K562 (cell line): Measurements from ENCODE around the gene HKDC1. TPM values are rescaled to one million over a fixed set of nuclear protein-coding genes. Genes with fewer than 3 reads are reported as not detected.

Experiments
- EHMT2 ChIP-seq: fragments of 450-650 bp; IDR thresholded peaks from 2 replicates; pipeline ENCODE4 v1.6.1; 2018; ENCODE audit warnings: antibody characterized with exemption
- KLF16 ChIP-seq: IDR thresholded peaks from 2 replicates; pipeline ENCODE4 v1.6.1; 2016; ENCODE audit warnings: antibody characterized with exemption
- NEUROD1 ChIP-seq: fragments of 150-350 bp; IDR thresholded peaks from 2 replicates; pipeline ENCODE4 v1.6.1; 2014; ENCODE audit warnings: borderline replicate concordance, low read length, low read depth; ENCODE audit not compliant: partially characterized antibody
- POLR2B ChIP-seq: fragments of 450-650 bp; IDR thresholded peaks from 2 replicates; pipeline ENCODE4 v1.6.1; 2018; ENCODE audit warnings: low read depth; ENCODE audit not compliant: partially characterized antibody
- POLR2H ChIP-seq: IDR thresholded peaks from 2 replicates; pipeline ENCODE4 v1.6.1; 2016; ENCODE audit warnings: missing genetic modification characterization, low read depth, mild to moderate bottlenecking, control low read depth, missing compliant biosample characterization, moderate library complexity
- YY1 ChIP-seq, 3 experiments: IDR thresholded peaks; 2 replicates each; pipeline ENCODE4 v1.6.1; 2011; ENCODE audit warnings: low read length in 2 of 3, mild to moderate bottlenecking in 2 of 3, moderate library complexity in 2 of 3, borderline replicate concordance in 1 of 3, control low read depth in 1 of 3, low read depth in 1 of 3; ENCODE audit not compliant: insufficient read depth in 3 of 3, insufficient replicate concordance in 2 of 3, control insufficient read depth in 1 of 3, insufficient read length in 1 of 3; ENCODE audit errors: extremely low read depth in 1 of 3
- ZC3H8 ChIP-seq: fragments of 450-650 bp; IDR thresholded peaks from 2 replicates; pipeline ENCODE4 v1.6.1; 2017
- ZNF165 ChIP-seq: fragments of 250-450 bp; sonication (Bioruptor Pico); IDR thresholded peaks from 2 replicates; pipeline ENCODE4 v1.4.0; 2020; ENCODE audit warnings: borderline replicate concordance
- ZNF3 ChIP-seq: fragments of 250-450 bp; sonication (Bioruptor Pico); IDR thresholded peaks from 2 replicates; pipeline ENCODE4 v1.5.0; 2021; ENCODE audit warnings: mild to moderate bottlenecking, moderate library complexity
- ZNF644 ChIP-seq: fragments of 200-800 bp; sonication (Bioruptor generic); IDR thresholded peaks from 2 replicates; pipeline ENCODE4 v1.6.1; 2016; ENCODE audit warnings: low read depth, missing genetic modification characterization, missing compliant biosample characterization
- polyA plus RNA-seq, 8 experiments: library from polyadenylated mRNA; depleted of rRNA in 4 of 8; stranded (reverse) in 5 of 8; unstranded in 3 of 8; fragments of >200 nt; fragmentation: Nextera tagmentation in 2 of 8; fragmentation: Illumina TruSeq in 1 of 8; extraction: Ambion mirVana in 2 of 8; extraction: Trizol in 1 of 8; gene quantifications; 2 replicates each; pipeline versions ENCODE4 v1.2.1 to v1.2.3, GENCODE V29; 2011 to 2014; ENCODE audit warnings: inconsistent platforms in 1 of 8, missing spikeins in 1 of 8
- total RNA-seq, 7 experiments: library from RNA; depleted of rRNA in 6 of 7; stranded (reverse); fragments of >200 nt in 6 of 7; fragmentation: Illumina TruSeq in 2 of 7; extraction: Trizol in 2 of 7; gene quantifications; 2 replicates each; pipeline versions ENCODE4 v1.2.1 to v1.2.3, GENCODE V29; 2011 to 2021; ENCODE audit warnings: low replicate concordance in 1 of 7
- TF ChIP-seq, protein P1 (sequence below), 2 experiments: fragments of 450-650 bp; IDR thresholded peaks; 2 replicates each; pipeline ENCODE4 v1.6.1; 2018; ENCODE audit warnings: mild to moderate bottlenecking in 2 of 2, low read depth in 1 of 2; ENCODE audit not compliant: partially characterized antibody in 2 of 2
- TF ChIP-seq, protein P2 (sequence below): fragments of 450-650 bp; formaldehyde crosslinking; IDR thresholded peaks from 2 replicates; pipeline ENCODE4 v1.4.0; 2022; ENCODE audit warnings: missing genetic modification characterization
- TF ChIP-seq, protein P3 (sequence below): fragments of 250-450 bp; sonication (Bioruptor Pico); IDR thresholded peaks from 2 replicates; pipeline ENCODE4 v1.8.0; 2021; ENCODE audit warnings: moderate library complexity, mild to moderate bottlenecking, inconsistent platforms
- TF ChIP-seq, protein P4 (sequence below): fragments of 250-450 bp; sonication (Bioruptor Pico); IDR thresholded peaks from 2 replicates; pipeline ENCODE4 v1.4.0; 2020
- TF ChIP-seq, protein P5 (sequence below): sonication (generic); formaldehyde crosslinking; IDR thresholded peaks from 2 replicates; pipeline ENCODE4 v1.8.0; 2023; ENCODE audit warnings: mild to moderate bottlenecking, missing genetic modification reagents

The HKDC1 gene
- total and polyA plus RNA-seq, 9 of the 15 experiments (the other 6 are each of a cell fraction or from before 2014, with no cell fraction given), result 0.04 to 0.22 (median 0.11) TPM; not detected in 5

DNA sequence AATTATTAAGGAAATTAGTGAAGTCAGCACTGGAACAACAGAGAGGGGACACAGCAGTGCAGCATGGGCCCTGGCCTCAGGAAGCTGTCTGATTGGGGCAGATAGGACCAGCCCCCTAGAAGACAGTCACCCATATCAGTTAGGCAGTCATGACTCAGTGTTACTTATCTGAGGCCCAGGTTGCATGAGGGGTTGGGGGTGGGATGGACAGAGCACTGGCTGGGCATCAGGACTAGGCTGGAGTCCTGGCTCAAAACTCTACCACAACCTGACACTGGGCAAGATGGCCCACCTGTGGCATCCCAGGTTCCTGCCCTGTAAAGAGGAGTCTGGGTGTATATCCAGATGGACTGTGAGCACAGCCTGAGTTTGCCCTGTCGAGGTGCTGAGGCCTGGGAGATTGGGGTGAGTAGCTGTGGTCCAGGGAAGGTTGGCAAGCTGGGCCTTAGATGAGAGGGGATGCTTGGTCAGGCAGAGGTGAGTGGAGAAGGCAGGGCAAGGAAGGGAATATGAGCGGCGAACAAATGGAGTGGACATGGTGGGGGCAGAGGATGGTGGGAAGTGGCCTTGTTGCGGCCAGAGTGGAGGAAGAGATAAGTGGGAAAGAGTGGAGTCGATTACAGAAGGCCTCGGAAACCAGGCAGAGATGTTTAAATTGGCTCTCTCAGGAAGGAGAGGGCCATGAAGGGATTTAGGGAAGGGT, 95.6 kb downstream of the HKDC1 start (continued):
- TF ChIP-seq, protein P1, sequence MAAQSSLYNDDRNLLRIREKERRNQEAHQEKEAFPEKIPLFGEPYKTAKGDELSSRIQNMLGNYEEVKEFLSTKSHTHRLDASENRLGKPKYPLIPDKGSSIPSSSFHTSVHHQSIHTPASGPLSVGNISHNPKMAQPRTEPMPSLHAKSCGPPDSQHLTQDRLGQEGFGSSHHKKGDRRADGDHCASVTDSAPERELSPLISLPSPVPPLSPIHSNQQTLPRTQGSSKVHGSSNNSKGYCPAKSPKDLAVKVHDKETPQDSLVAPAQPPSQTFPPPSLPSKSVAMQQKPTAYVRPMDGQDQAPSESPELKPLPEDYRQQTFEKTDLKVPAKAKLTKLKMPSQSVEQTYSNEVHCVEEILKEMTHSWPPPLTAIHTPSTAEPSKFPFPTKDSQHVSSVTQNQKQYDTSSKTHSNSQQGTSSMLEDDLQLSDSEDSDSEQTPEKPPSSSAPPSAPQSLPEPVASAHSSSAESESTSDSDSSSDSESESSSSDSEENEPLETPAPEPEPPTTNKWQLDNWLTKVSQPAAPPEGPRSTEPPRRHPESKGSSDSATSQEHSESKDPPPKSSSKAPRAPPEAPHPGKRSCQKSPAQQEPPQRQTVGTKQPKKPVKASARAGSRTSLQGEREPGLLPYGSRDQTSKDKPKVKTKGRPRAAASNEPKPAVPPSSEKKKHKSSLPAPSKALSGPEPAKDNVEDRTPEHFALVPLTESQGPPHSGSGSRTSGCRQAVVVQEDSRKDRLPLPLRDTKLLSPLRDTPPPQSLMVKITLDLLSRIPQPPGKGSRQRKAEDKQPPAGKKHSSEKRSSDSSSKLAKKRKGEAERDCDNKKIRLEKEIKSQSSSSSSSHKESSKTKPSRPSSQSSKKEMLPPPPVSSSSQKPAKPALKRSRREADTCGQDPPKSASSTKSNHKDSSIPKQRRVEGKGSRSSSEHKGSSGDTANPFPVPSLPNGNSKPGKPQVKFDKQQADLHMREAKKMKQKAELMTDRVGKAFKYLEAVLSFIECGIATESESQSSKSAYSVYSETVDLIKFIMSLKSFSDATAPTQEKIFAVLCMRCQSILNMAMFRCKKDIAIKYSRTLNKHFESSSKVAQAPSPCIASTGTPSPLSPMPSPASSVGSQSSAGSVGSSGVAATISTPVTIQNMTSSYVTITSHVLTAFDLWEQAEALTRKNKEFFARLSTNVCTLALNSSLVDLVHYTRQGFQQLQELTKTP (IDR thresholded peaks at IDR 0.05; ENCODE audit: low read depth in 1 of 2, partially characterized antibody in 2 of 2), result peak; percentile 83
- TF ChIP-seq YY1 (IDR thresholded peaks at IDR 0.05; ENCODE audit: borderline replicate concordance in 1 of 3, control insufficient read depth in 1 of 3, extremely low read depth in 1 of 3, insufficient read depth in 3 of 3, insufficient read length in 1 of 3, insufficient replicate concordance in 2 of 3, low read depth in 1 of 3, low read length in 2 of 3) (peak in 1 of 3 experiments; percentile 47), ZC3H8 (peak; percentile 41; the same call in 1 of the 2 replicates), POLR2B (peak; percentile 93), KLF16 (peak; percentile 80), ZNF3 (CRISPR knock-in tag) (no peak), EHMT2 (peak; percentile 89), ZNF165 (CRISPR knock-in tag) (peak; percentile 76; the same call in 1 of the 2 replicates), POLR2H (tag) (no peak), NEUROD1 (peak; percentile 95), ZNF644 (peak; percentile 46; the same call in 1 of the 2 replicates)
- TF ChIP-seq, protein P2, sequence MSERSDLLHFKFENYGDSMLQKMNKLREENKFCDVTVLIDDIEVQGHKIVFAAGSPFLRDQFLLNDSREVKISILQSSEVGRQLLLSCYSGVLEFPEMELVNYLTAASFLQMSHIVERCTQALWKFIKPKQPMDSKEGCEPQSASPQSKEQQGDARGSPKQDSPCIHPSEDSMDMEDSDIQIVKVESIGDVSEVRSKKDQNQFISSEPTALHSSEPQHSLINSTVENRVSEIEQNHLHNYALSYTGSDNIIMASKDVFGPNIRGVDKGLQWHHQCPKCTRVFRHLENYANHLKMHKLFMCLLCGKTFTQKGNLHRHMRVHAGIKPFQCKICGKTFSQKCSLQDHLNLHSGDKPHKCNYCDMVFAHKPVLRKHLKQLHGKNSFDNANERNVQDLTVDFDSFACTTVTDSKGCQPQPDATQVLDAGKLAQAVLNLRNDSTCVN (CRISPR knock-in tag), result peak; percentile 96
- TF ChIP-seq, protein P3, sequence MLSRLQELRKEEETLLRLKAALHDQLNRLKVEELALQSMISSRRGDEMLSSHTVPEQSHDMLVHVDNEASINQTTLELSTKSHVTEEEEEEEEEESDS (CRISPR knock-in tag), result no peak
- TF ChIP-seq, protein P4, sequence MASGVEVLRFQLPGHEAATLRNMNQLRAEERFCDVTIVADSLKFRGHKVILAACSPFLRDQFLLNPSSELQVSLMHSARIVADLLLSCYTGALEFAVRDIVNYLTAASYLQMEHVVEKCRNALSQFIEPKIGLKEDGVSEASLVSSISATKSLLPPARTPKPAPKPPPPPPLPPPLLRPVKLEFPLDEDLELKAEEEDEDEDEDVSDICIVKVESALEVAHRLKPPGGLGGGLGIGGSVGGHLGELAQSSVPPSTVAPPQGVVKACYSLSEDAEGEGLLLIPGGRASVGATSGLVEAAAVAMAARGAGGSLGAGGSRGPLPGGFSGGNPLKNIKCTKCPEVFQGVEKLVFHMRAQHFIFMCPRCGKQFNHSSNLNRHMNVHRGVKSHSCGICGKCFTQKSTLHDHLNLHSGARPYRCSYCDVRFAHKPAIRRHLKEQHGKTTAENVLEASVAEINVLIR (CRISPR knock-in tag), result no peak; the same call in 1 of the 2 replicates
- TF ChIP-seq, protein P5, sequence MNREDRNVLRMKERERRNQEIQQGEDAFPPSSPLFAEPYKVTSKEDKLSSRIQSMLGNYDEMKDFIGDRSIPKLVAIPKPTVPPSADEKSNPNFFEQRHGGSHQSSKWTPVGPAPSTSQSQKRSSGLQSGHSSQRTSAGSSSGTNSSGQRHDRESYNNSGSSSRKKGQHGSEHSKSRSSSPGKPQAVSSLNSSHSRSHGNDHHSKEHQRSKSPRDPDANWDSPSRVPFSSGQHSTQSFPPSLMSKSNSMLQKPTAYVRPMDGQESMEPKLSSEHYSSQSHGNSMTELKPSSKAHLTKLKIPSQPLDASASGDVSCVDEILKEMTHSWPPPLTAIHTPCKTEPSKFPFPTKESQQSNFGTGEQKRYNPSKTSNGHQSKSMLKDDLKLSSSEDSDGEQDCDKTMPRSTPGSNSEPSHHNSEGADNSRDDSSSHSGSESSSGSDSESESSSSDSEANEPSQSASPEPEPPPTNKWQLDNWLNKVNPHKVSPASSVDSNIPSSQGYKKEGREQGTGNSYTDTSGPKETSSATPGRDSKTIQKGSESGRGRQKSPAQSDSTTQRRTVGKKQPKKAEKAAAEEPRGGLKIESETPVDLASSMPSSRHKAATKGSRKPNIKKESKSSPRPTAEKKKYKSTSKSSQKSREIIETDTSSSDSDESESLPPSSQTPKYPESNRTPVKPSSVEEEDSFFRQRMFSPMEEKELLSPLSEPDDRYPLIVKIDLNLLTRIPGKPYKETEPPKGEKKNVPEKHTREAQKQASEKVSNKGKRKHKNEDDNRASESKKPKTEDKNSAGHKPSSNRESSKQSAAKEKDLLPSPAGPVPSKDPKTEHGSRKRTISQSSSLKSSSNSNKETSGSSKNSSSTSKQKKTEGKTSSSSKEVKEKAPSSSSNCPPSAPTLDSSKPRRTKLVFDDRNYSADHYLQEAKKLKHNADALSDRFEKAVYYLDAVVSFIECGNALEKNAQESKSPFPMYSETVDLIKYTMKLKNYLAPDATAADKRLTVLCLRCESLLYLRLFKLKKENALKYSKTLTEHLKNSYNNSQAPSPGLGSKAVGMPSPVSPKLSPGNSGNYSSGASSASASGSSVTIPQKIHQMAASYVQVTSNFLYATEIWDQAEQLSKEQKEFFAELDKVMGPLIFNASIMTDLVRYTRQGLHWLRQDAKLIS (CRISPR knock-in tag), result peak; percentile 68; the same call in 1 of the 2 replicates
